Hepatocyte (in vitro differentiated cells): ENCODE results near the gene ZNF431. TPM values are rescaled to one million over a fixed set of nuclear protein-coding genes. Genes with fewer than 3 reads are reported as not detected.

Source experiments
- DNase-seq: peaks from one replicate; pipeline ENCODE4 v3.0.0-alpha.2; 2016; ENCODE audit warnings: low spot score
- H2AFZ ChIP-seq: fragments of 200-600 bp; sonication (generic); 2 replicates; pipeline ENCODE4 v1.6.0; 2016; ENCODE audit warnings: antibody characterized with exemption, mild to moderate bottlenecking
- H3K27ac ChIP-seq: fragments of 200-600 bp; sonication (generic); 2 replicates; pipeline ENCODE4 v1.5.1; 2016; ENCODE audit warnings: mild to moderate bottlenecking
- H3K27me3 ChIP-seq: fragments of 200-600 bp; sonication (generic); 2 replicates; pipeline ENCODE4 v1.6.1; 2016
- H3K36me3 ChIP-seq: fragments of 200-600 bp; sonication (generic); replicated peaks from 2 replicates; pipeline ENCODE4 v1.5.1; 2016; ENCODE audit warnings: low read depth; ENCODE audit not compliant: insufficient read depth
- H3K4me1 ChIP-seq: fragments of 200-600 bp; sonication (generic); 2 replicates; pipeline ENCODE4 v1.5.1; 2016; ENCODE audit warnings: mild to moderate bottlenecking, moderate library complexity; ENCODE audit not compliant: insufficient read depth
- H3K4me2 ChIP-seq: fragments of 200-600 bp; sonication (generic); 2 replicates; pipeline ENCODE4 v1.6.0; 2016
- H3K4me3 ChIP-seq: fragments of 200-600 bp; sonication (generic); 2 replicates; pipeline ENCODE4 v1.5.1; 2016; ENCODE audit warnings: mild to moderate bottlenecking
- H3K79me2 ChIP-seq: fragments of 200-600 bp; sonication (generic); 2 replicates; pipeline ENCODE4 v1.6.0; 2017; ENCODE audit warnings: mild to moderate bottlenecking
- H3K9me2 ChIP-seq: fragments of 200-600 bp; sonication (generic); replicated peaks from 2 replicates; pipeline ENCODE4 v1.6.0; 2017; ENCODE audit warnings: mild to moderate bottlenecking; ENCODE audit not compliant: insufficient read depth
- H3K9me3 ChIP-seq: fragments of 200-600 bp; sonication (generic); 2 replicates; pipeline ENCODE4 v1.5.1; 2016; ENCODE audit warnings: low read depth, mild to moderate bottlenecking
- H4K20me1 ChIP-seq: fragments of 200-600 bp; sonication (generic); 2 replicates; pipeline ENCODE4 v1.6.0; 2016; ENCODE audit warnings: mild to moderate bottlenecking; ENCODE audit not compliant: insufficient read depth, poor library complexity, severe bottlenecking
- CTCF ChIP-seq: fragments of 200-600 bp; sonication (generic); IDR thresholded peaks from 2 replicates; pipeline ENCODE4 v1.5.1; 2016; ENCODE audit warnings: antibody characterized with exemption, mild to moderate bottlenecking; ENCODE audit not compliant: poor library complexity
- EZH2 ChIP-seq: fragments of 200-600 bp; sonication (generic); IDR thresholded peaks from 2 replicates; pipeline ENCODE4 v1.6.1; 2016; ENCODE audit warnings: antibody characterized with exemption, mild to moderate bottlenecking, borderline replicate concordance
- EZH2phosphoT487 ChIP-seq: fragments of 200-600 bp; sonication (generic); IDR thresholded peaks from one replicate; pipeline ENCODE4 v1.6.1; 2018; ENCODE audit warnings: antibody characterized with exemption, mild to moderate bottlenecking, low read depth, moderate library complexity; ENCODE audit not compliant: unreplicated experiment, severe bottlenecking
- WGBS: methylation state at CpG from one replicate; pipeline ENCODE4 v1.1.6; 2016; ENCODE audit warnings: low lambda C conversion rate; ENCODE audit errors: missing lambda C conversion rate; 5-methylcytosine and 5-hydroxymethylcytosine counted together
- polyA plus RNA-seq: library from polyadenylated mRNA; unstranded; fragments of >200 nt; fragmentation: Nextera tagmentation; extraction: Ambion mirVana; gene quantifications from 2 replicates; pipeline ENCODE4 v1.2.1, GENCODE V29; 2016
- total RNA-seq: library from RNA; depleted of rRNA; stranded (reverse); fragments of >200 nt; gene quantifications from 2 replicates; pipeline ENCODE4 v1.2.3, GENCODE V29; 2014

ZNF431 gene
- total and polyA plus RNA-seq, 2 experiments from 2014 or later = 8.8 to 11.4 TPM

- Histone ChIP-seq H4K20me1 (no peaks in the 10 kb centered on the region), H3K9me2 (no peaks in the 10 kb centered on the region), H3K79me2 (no peaks in the 10 kb centered on the region), H2AFZ (peak overlapping the region; percentile 36), H3K4me1 (peaks cover 27% of the 10 kb centered on the region), H3K4me3 (no peak overlapping the region), H3K36me3 (no peaks in the 10 kb centered on the region), H3K27ac (peak overlapping the region; percentile 81), H3K27me3 (no peaks in the 10 kb centered on the region), H3K4me2 (peak overlapping the region; percentile 65), H3K9me3 (no peaks in the 10 kb centered on the region)
- WGBS = 56% methylated on average over 6 of the region's 6 CpGs
- TF ChIP-seq EZH2 (no peak), CTCF (no peak), EZH2phosphoT487 (no peak)
- no peak for DNase-seq
Observed at GRCh38 chr19:21128901-21129698, 12.7 kb upstream of the ZNF431 start.

GRCh38 chr19:21130097-21130775 lies 11.6 kb upstream of the ZNF431 start:
- Histone ChIP-seq H3K9me2 (no peaks in the 10 kb centered on the region), H2AFZ (no peak overlapping the region), H3K27ac (peak overlapping the region; percentile 81), H3K4me1 (peaks cover 27% of the 10 kb centered on the region), H4K20me1 (no peaks in the 10 kb centered on the region), H3K9me3 (no peaks in the 10 kb centered on the region), H3K4me2 (no peak overlapping the region), H3K79me2 (no peaks in the 10 kb centered on the region), H3K27me3 (no peaks in the 10 kb centered on the region), H3K36me3 (no peaks in the 10 kb centered on the region), H3K4me3 (no peak overlapping the region)
- peak; percentile 25 for DNase-seq
- TF ChIP-seq CTCF (no peak), EZH2 (no peak), EZH2phosphoT487 (no peak)
- WGBS = 67% methylated on average over 3 of the region's 3 CpGs

GRCh38 chr19:21133633-21134032 lies 8.2 kb upstream of the ZNF431 start:
- no peak overlapping the region for H2AFZ ChIP-seq
- no peaks in the 10 kb centered on the region for H3K79me2 ChIP-seq
- no peak overlapping the region for H3K4me3 ChIP-seq
- no peaks in the 10 kb centered on the region for H3K9me2 ChIP-seq
- TF ChIP-seq CTCF = no peak
- no peak for TF ChIP-seq EZH2phosphoT487
- no peaks in the 10 kb centered on the region for H4K20me1 ChIP-seq
- no peaks in the 10 kb centered on the region for H3K27me3 ChIP-seq
- no peaks in the 10 kb centered on the region for H3K36me3 ChIP-seq
- H3K4me2 ChIP-seq = no peak overlapping the region
- WGBS = 44% methylated on average over 1 of the region's 1 CpG
- no peak overlapping the region for H3K27ac ChIP-seq
- peaks cover 12% of the 10 kb centered on the region for H3K4me1 ChIP-seq
- H3K9me3 ChIP-seq = no peaks in the 10 kb centered on the region
- DNase-seq = no peak
